Gastroesophageal sphincter (tissue), 4 donors: ENCODE data around the gene TUSC2. TPM values are rescaled to one million over a fixed set of nuclear protein-coding genes. Genes with fewer than 3 reads are reported as not detected.

Source experiments
- ATAC-seq: fragments of 150-250 bp; one replicate; pipeline ENCODE4 v1.9.1; 2016; ENCODE audit warnings: mild to moderate bottlenecking, moderate library complexity
- H3K27ac ChIP-seq, 4 donors: fragments of 200-600 bp; sonication (generic) in 3 of 4; 1 replicate in 3 of 4; 2 replicates in 1 of 4; pipeline ENCODE4 v1.5.1; 2016 to 2019
- H3K27me3 ChIP-seq: fragments of 200-600 bp; sonication (generic); one replicate; pipeline ENCODE4 v1.5.1; 2019
- H3K36me3 ChIP-seq, 2 donors: fragments of 200-600 bp; sonication (generic); one replicate each; pipeline ENCODE4 v1.5.1; 2019; ENCODE audit warnings: control low read depth in 1 of 2
- H3K4me1 ChIP-seq, 3 donors: fragments of 200-600 bp; sonication (generic); 1 replicate in 2 of 3; 2 replicates in 1 of 3; pipeline ENCODE4 v1.5.1; 2016 to 2019; ENCODE audit warnings: control low read depth in 2 of 3
- H3K4me3 ChIP-seq, 2 donors: fragments of 200-600 bp; sonication (generic); one replicate each; pipeline ENCODE4 v1.5.1; 2019; ENCODE audit warnings: mild to moderate bottlenecking in 1 of 2, moderate library complexity in 1 of 2
- H3K9me3 ChIP-seq, 3 donors: fragments of 200-600 bp; sonication (generic); one replicate each; pipeline ENCODE4 v1.5.1; 2017 to 2019; ENCODE audit warnings: control low read depth in 2 of 3
- EP300 ChIP-seq: sonication (generic); formaldehyde crosslinking; IDR thresholded peaks from one replicate; pipeline ENCODE4 v1.6.1; 2017; ENCODE audit warnings: antibody characterized with exemption, mild to moderate bottlenecking
- POLR2A ChIP-seq, 2 donors: fragments of 450-650 bp; IDR thresholded peaks; one replicate each; pipeline ENCODE4 v1.6.1; 2017; ENCODE audit warnings: antibody characterized with exemption in 2 of 2, mild to moderate bottlenecking in 2 of 2, moderate library complexity in 1 of 2
- POLR2AphosphoS5 ChIP-seq: sonication (generic); formaldehyde crosslinking; IDR thresholded peaks from one replicate; pipeline ENCODE4 v1.6.1; 2017; ENCODE audit warnings: antibody characterized with exemption
- WGBS, 2 donors: methylation state at CpG; one replicate each; pipeline ENCODE4 v1.1.5; 2018; ENCODE audit warnings: low coverage in 1 of 2; 5-methylcytosine and 5-hydroxymethylcytosine counted together
- total RNA-seq, 4 donors: library from RNA; depleted of rRNA; stranded (reverse); fragments of >200 nt; gene quantifications; one replicate each; pipeline ENCODE4 v1.1.0, GENCODE V29; 2016
- TF ChIP-seq, protein P1 (sequence below), 4 experiments: fragments of 200-600 bp in 2 of 4; fragments of 450-650 bp in 2 of 4; sonication (generic) in 1 of 4; IDR thresholded peaks; one replicate each; pipeline ENCODE4 v1.5.1; 2017 to 2019; ENCODE audit warnings: antibody characterized with exemption in 4 of 4, mild to moderate bottlenecking in 2 of 4, moderate library complexity in 2 of 4

The TUSC2 gene
- total RNA-seq, 4 donors from 2014 or later: 23.8 to 36.2 (median 31.3) TPM

DNA sequence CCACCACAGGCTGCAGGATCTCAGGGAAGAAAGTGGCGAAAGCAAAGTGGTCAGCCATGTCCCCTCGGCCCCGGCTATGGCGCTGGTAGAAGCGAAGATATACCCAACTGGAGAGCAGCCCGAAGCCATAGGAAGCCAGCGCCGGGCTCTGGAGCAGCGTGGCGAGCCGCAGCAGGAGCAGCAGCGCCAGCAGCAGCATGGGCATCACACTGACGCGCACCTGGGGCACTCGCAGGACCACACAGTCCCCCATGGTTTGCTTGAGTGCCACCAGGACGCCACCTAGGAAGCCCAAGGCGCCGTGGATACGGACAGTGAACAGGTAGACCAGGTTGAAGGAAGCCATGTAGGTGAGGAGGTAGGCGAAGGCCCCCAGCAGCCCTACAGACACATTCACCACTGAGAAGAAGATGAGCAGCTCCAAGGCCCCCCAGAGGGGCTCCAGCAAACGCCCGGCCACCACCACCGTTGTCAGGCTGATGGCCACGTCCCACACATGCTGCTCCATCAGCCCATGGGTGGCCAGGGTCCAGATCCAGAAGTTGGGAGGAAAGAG, 30.4 kb upstream of the TUSC2 start:
- Histone ChIP-seq H3K36me3 (peaks cover 0 to 44% of the 10 kb centered on the region in 2 donors), H3K4me3 (peak overlapping the region; percentile 69 to 75), H3K27ac (peak overlapping the region; percentile 70 to 94 (median 88)), H3K27me3 (no peaks in the 10 kb centered on the region), H3K4me1 (peaks cover 4 to 59% (median 31%) of the 10 kb centered on the region in 3 donors), H3K9me3 (no peaks in the 10 kb centered on the region)
- WGBS, 2 donors: 32% methylated on average over 5 of the region's 24 CpGs; no CpG with 5 or more reads in 1 of the 2 donors
- TF ChIP-seq, protein P1, sequence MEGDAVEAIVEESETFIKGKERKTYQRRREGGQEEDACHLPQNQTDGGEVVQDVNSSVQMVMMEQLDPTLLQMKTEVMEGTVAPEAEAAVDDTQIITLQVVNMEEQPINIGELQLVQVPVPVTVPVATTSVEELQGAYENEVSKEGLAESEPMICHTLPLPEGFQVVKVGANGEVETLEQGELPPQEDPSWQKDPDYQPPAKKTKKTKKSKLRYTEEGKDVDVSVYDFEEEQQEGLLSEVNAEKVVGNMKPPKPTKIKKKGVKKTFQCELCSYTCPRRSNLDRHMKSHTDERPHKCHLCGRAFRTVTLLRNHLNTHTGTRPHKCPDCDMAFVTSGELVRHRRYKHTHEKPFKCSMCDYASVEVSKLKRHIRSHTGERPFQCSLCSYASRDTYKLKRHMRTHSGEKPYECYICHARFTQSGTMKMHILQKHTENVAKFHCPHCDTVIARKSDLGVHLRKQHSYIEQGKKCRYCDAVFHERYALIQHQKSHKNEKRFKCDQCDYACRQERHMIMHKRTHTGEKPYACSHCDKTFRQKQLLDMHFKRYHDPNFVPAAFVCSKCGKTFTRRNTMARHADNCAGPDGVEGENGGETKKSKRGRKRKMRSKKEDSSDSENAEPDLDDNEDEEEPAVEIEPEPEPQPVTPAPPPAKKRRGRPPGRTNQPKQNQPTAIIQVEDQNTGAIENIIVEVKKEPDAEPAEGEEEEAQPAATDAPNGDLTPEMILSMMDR (IDR thresholded peaks at IDR 0.05): no peak
- TF ChIP-seq EP300: no peak
- TF ChIP-seq POLR2AphosphoS5: no peak
- no peak for TF ChIP-seq POLR2A (IDR thresholded peaks at IDR 0.05)
- ATAC-seq: no peak

- peak overlapping the region in 2 of 4 donors; percentile 85 to 90 for H3K27ac ChIP-seq
- H3K27me3 ChIP-seq: no peaks in the 10 kb centered on the region
- H3K9me3 ChIP-seq: no peaks in the 10 kb centered on the region
- WGBS, 2 donors: 75% methylated on average over 1 of the region's 1 CpG; no CpG with 5 or more reads in 1 of the 2 donors
- H3K4me3 ChIP-seq: peak overlapping the region; percentile 69 to 75
- peaks cover 4 to 63% (median 31%) of the 10 kb centered on the region in 3 donors for H3K4me1 ChIP-seq
- no peak for ATAC-seq
- TF ChIP-seq EP300 (no peak), POLR2A (IDR thresholded peaks at IDR 0.05) (no peak), POLR2AphosphoS5 (no peak)
- TF ChIP-seq, protein P1 (IDR thresholded peaks at IDR 0.05): no peak
- peaks cover 0 to 50% of the 10 kb centered on the region in 2 donors for H3K36me3 ChIP-seq
Measured at GRCh38 chr3:50357481-50357880, 29.5 kb upstream of the TUSC2 start.

GRCh38 chr3:50356553-50356952, 28.5 kb upstream of the TUSC2 start:
- 33 to 50% methylated on average over 1 to 2 of the region's 5 CpGs for WGBS, 2 donors

DNA sequence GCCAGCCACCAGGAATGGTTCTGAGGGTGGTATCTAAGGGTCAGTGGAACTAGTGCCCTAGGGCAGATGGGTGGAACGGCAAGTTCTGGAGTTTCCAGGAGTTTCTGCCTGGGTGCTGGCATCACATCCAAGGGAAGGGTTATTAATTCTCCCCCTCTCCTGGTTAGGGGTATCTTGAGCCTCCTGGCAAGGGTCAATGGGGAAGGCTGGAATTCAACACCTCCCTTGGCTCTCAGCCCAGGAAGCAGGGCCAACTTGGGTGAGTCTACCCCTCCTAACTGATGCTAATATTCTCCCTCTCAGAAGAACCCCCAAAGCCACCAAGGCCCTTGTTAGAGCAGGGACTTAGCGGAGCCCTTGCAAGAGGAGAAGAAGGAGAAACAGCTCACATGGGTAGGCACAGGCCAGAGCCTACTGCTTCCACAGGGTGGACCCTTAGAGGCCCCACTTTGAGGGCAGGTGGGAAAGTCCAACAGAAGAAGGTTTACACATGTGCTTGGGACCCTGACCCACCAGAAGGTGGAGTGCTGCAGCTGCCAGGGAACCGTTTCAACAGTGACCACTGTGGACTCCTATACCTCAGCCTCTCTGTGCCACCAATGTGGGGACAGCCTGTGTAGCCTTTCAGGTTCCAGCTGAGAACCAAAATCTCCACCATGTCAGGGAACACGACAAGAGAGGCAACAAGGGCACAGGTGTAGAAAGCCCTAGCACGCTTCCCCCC, 28.0 kb upstream of the TUSC2 start:
- H3K36me3 ChIP-seq: peaks cover 0 to 50% of the 10 kb centered on the region in 2 donors
- no peaks in the 10 kb centered on the region for H3K9me3 ChIP-seq
- TF ChIP-seq POLR2A (IDR thresholded peaks at IDR 0.05): no peak
- no peak for TF ChIP-seq POLR2AphosphoS5
- no peak for TF ChIP-seq EP300
- TF ChIP-seq, protein P1 (IDR thresholded peaks at IDR 0.05): no peak
- no peak for ATAC-seq
- H3K4me1 ChIP-seq: peaks cover 4 to 78% (median 38%) of the 10 kb centered on the region in 3 donors
- peak overlapping the region in 1 of 2 donors; percentile 75 for H3K4me3 ChIP-seq
- H3K27me3 ChIP-seq: no peaks in the 10 kb centered on the region
- WGBS, 2 donors: 75% methylated on average over 2 of the region's 5 CpGs; no CpG with 5 or more reads in 1 of the 2 donors
- H3K27ac ChIP-seq: peak overlapping the region in 3 of 4 donors; percentile 39 to 90 (median 51)

More at GRCh38 chr3:50356553-50356952, 28.5 kb upstream of the TUSC2 start:
- Histone ChIP-seq H3K27me3 (no peaks in the 10 kb centered on the region), H3K4me1 (peaks cover 4 to 72% (median 33%) of the 10 kb centered on the region in 3 donors), H3K36me3 (peaks cover 0 to 50% of the 10 kb centered on the region in 2 donors), H3K27ac (peak overlapping the region in 3 of 4 donors; percentile 39 to 90 (median 51)), H3K4me3 (peak overlapping the region in 1 of 2 donors; percentile 75), H3K9me3 (no peaks in the 10 kb centered on the region)
- no peak for ATAC-seq
- TF ChIP-seq, protein P1 (IDR thresholded peaks at IDR 0.05): no peak
- TF ChIP-seq POLR2AphosphoS5 (no peak), POLR2A (IDR thresholded peaks at IDR 0.05) (no peak)
